GM21825 (cell line): ENCODE results near the gene OR52K1.
"Not testable (repeated sequence)": the region's sequence is repeated elsewhere in the genome, so short reads cannot be mapped to it uniquely, and the experiment has no call there.

Experiments
- ATAC-seq: cut with Tn5 transposase; IDR thresholded peaks from one replicate; pipeline ENCODE4 v1.9.1; 2021; ENCODE audit warnings: mild to moderate bottlenecking, moderate library complexity; ENCODE audit not compliant: unreplicated experiment

Gene OR52K1

DNA sequence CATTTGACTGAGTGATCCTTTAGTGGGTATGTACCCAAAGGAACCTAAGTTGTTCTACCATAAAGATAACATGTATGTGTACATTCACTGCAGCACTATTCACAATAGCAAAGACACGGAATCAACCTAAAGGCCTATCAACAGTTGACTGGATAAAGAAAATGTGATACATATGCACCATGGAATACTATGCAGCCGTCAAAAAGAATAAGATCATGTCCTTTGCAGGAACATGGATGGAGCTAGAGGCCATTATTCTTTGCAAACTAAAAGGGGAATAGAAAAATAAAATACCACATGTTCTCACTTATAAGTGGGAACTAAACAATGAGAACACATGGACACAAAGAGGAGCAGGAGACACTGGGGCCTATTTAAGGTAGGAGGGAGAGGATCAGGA lies 9.0 kb downstream of the OR52K1 start:
- ATAC-seq, result not testable (repeated sequence)

GRCh38 chr11:4491878-4492606 lies 9.6 kb downstream of the OR52K1 start:
- ATAC-seq, result no peak

DNA sequence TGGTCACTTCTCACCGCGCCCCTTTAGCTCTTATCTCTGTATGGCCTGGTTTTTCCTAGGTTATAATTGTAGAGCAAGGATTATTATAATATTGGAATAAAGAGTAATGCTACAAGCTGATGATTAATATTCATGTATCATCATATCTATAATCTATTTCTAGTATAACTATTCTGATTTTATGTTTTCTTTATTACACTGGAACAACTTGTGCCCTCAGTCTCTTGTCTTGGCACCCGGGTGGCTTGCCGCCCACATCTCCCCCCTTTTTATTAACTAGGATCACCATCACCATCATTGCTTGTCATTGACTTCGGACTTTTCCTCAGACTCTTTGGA lies 11.0 kb downstream of the OR52K1 start:
- ATAC-seq, result no peak

DNA sequence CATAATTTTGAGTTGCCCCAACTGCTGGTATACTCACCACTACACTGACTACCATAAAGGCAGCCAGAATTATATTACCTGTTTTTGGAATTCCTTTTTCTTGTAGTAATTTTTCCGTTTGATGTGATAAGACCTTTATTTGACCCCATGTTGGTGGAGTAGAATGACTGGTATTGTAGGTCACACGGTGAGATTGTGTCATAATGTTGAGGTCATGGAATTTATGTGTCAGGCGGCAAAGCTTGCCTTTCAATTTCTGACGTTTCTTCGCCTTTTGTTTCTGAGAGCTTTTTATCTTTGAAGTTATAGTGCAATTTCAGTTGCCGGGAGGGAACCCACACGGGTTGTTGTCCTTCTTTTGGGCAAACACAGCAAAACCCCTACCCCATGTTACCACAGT lies 13.0 kb downstream of the OR52K1 start:
- no peak for ATAC-seq

- no peak for ATAC-seq
Measured at GRCh38 chr11:4495986-4496385, 13.5 kb downstream of the OR52K1 start.

- ATAC-seq, result no peak
Measured at GRCh38 chr11:4496557-4497248, 14.3 kb downstream of the OR52K1 start.

- ATAC-seq, result no peak
Measured at GRCh38 chr11:4508886-4509285, 26.4 kb downstream of the OR52K1 start.

GRCh38 chr11:4511282-4512245 lies 29.1 kb downstream of the OR52K1 start:
- ATAC-seq, result no peak

DNA sequence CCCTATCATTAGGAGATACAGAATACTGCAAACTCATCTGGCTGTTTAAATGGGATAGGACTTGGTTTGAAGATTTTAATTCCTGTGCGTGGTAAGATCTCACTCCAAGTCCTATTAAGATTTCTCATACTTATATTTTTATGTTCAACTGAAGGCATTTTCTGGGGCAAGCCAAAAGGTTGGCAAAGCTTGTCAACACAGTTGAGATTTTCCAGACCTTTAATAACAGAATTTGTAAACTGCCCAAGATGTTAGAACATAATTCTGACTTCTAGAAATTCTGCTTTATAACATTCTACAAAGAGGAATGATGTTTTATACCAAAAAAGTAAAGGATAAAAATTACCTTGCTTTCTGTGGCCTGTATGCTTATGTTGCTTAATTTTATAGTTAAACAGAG lies 31.8 kb downstream of the OR52K1 start:
- no peak for ATAC-seq

DNA sequence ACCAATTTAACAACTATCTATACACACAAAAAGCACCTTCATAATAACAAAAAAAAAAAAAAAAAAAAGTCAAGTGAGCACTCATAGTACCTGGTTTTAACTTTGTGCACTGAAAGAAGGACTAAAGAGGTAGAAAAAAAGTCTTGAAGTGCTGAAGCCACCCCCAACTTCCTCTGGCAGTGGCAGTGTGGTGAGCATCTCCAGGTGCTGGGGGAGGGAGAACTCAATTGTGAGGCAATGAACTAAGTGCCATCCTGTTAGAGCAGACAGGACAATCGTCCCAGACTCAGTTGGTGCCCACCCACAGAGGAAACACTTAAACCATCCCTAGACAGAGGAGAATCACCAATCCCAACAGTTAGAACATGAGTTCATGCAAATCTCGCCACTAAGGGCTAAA lies 39.9 kb downstream of the OR52K1 start:
- ATAC-seq, result no peak

GRCh38 chr11:4522752-4523151 lies 40.3 kb downstream of the OR52K1 start:
- no peak for ATAC-seq

DNA sequence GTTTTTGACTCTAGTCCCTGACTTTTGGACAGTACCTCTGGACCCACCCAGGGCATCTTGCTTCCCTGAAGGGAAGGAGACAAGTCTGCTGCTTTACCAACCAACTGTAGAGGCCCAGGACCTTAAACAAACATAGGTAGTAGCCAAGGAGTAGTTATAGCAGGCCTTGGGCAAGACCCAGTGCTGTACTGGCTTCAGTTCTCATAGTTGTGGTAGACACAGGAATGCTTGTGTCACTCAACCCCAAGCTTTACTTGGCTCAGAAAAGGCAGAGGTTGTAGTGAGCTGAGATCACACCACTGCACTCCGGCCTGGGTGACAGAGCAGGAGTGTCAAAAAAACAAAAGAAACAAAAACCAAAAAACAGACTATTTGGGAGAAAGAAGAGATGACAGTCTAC lies 41.2 kb downstream of the OR52K1 start:
- ATAC-seq, result no peak

GRCh38 chr11:4527926-4528325 lies 45.5 kb downstream of the OR52K1 start:
- no peak for ATAC-seq

GRCh38 chr11:4531686-4532085 lies 49.2 kb downstream of the OR52K1 start:
- not testable (repeated sequence) for ATAC-seq

DNA sequence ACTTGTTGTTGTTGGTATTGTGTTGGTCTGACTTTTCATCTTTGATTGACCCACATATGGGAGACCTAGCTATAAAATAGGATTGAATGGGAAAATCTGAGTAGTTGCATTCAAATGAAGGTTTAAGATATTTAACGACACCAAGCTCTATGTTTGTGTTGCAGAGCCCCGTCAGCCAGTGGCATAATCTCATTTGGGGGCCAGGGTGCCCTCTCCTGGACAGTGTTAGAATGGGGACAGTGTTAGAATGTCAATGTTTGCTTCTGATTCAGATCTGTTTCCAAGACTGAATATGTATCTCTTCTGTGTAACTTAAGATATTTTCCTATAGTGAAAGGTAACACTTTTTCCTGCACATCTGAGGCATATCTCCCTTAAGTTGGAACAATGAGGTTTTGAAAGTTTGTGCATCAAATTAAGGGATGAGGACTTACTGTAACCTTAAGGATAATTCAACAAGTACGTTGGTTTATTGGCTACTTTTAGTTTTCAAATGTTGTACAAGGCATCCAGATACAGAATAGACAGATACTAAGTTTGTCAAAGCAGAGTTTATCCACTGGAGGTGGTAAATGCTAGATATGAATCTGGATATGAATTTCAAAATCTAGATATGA lies 57.3 kb downstream of the OR52K1 start:
- peak; percentile 63 for ATAC-seq

DNA sequence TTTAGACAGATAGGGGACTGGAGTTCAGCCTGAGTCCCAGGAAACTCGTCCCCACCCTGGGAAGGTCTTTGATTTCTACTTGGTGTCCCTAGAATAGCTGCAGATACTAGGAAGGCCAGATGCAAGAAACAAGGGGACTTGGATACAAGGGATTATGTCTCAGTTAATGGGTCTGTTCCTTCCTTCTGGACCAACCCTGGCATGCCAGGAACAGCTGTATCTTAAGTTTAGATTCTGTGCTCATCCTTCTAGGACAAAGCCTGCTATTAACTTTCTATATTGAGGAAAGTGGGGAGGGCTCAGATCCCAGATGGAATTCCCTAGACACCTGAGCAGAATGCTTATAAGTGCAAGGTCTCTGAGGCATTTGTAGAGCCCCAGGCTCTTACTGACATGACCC lies 58.6 kb downstream of the OR52K1 start:
- no peak for ATAC-seq
